Neural progenitor cell (in vitro differentiated cells): ENCODE measurements around the gene LRRC75B. TPM values are rescaled to one million over a fixed set of nuclear protein-coding genes. Genes with fewer than 3 reads are reported as not detected.

Experiments used
- DNase-seq: peaks from one replicate; pipeline ENCODE4 v3.0.0-alpha.2; 2016; ENCODE audit warnings: low spot score
- H2AFZ ChIP-seq: fragments of 200-600 bp; sonication (generic); replicated peaks from 2 replicates; pipeline ENCODE4 v1.6.1; 2016; ENCODE audit warnings: antibody characterized with exemption
- H3F3A ChIP-seq: fragments of 200-600 bp; sonication (generic); 2 replicates; pipeline ENCODE4 v1.6.1; 2016; ENCODE audit warnings: antibody characterized with exemption, low read depth
- H3K27ac ChIP-seq: fragments of 200-600 bp; sonication (generic); 2 replicates; pipeline ENCODE4 v1.5.1; 2016; ENCODE audit warnings: mild to moderate bottlenecking
- H3K27me3 ChIP-seq: fragments of 200-600 bp; sonication (generic); 2 replicates; pipeline ENCODE4 v1.6.1; 2016; ENCODE audit warnings: mild to moderate bottlenecking, moderate library complexity
- H3K36me3 ChIP-seq: fragments of 200-600 bp; sonication (generic); 2 replicates; pipeline ENCODE4 v1.5.1; 2016
- H3K4me1 ChIP-seq: fragments of 200-600 bp; sonication (generic); 2 replicates; pipeline ENCODE4 v1.6.1; 2016; ENCODE audit warnings: mixed run types
- H3K4me2 ChIP-seq: fragments of 200-600 bp; sonication (generic); 2 replicates; pipeline ENCODE4 v1.6.1; 2016
- H3K4me3 ChIP-seq: fragments of 200-600 bp; sonication (generic); 2 replicates; pipeline ENCODE4 v1.5.1; 2016
- H3K79me2 ChIP-seq: fragments of 200-600 bp; sonication (generic); 2 replicates; pipeline ENCODE4 v1.6.1; 2016; ENCODE audit warnings: low read depth
- H3K9ac ChIP-seq: fragments of 200-600 bp; sonication (generic); 2 replicates; pipeline ENCODE4 v1.6.1; 2016
- H3K9me3 ChIP-seq: fragments of 200-600 bp; sonication (generic); 2 replicates; pipeline ENCODE4 v1.5.1; 2016; ENCODE audit warnings: low read depth
- H4K20me1 ChIP-seq: fragments of 200-600 bp; sonication (generic); 2 replicates; pipeline ENCODE4 v1.6.1; 2016; ENCODE audit warnings: low read depth
- H3K27ac Mint-ChIP-seq: 3 replicates; pipeline ENCODE4 v1.8.0; 2021; ENCODE audit warnings: mixed read lengths
- H3K27me3 Mint-ChIP-seq: 2 replicates; pipeline ENCODE4 v1.8.0; 2022; ENCODE audit warnings: low read depth, mild to moderate bottlenecking, inconsistent platforms, moderate library complexity, mixed read lengths; ENCODE audit not compliant: insufficient read depth
- H3K36me3 Mint-ChIP-seq: 3 replicates; pipeline ENCODE4 v1.8.0; 2021; ENCODE audit warnings: mixed read lengths
- H3K4me1 Mint-ChIP-seq: 3 replicates; pipeline ENCODE4 v1.8.0; 2021; ENCODE audit warnings: mixed read lengths
- H3K4me3 Mint-ChIP-seq: 3 replicates; pipeline ENCODE4 v1.8.0; 2021; ENCODE audit warnings: mild to moderate bottlenecking, moderate library complexity, mixed read lengths
- H3K9me3 Mint-ChIP-seq: 3 replicates; pipeline ENCODE4 v1.8.0; 2020; ENCODE audit warnings: mixed read lengths
- EZH2 ChIP-seq: fragments of 200-600 bp; sonication (generic); IDR thresholded peaks from 2 replicates; pipeline ENCODE4 v1.6.1; 2017; ENCODE audit warnings: antibody characterized with exemption, mild to moderate bottlenecking, moderate library complexity
- EZH2phosphoT487 ChIP-seq: fragments of 200-600 bp; sonication (generic); IDR thresholded peaks from 2 replicates; pipeline ENCODE4 v1.6.1; 2017; ENCODE audit warnings: antibody characterized with exemption
- total RNA-seq: library from RNA; depleted of rRNA; stranded (reverse); fragments of >200 nt; gene quantifications from 2 replicates; pipeline ENCODE4 v1.2.3, GENCODE V29; 2015; ENCODE audit warnings: low replicate concordance
- TF ChIP-seq, protein P1 (sequence below): fragments of 200-600 bp; sonication (generic); IDR thresholded peaks from 2 replicates; pipeline ENCODE4 v1.5.1; 2017; ENCODE audit warnings: antibody characterized with exemption, mild to moderate bottlenecking

The LRRC75B gene
- total RNA-seq, 1 donor from 2014 or later: 8.2 TPM

DNA sequence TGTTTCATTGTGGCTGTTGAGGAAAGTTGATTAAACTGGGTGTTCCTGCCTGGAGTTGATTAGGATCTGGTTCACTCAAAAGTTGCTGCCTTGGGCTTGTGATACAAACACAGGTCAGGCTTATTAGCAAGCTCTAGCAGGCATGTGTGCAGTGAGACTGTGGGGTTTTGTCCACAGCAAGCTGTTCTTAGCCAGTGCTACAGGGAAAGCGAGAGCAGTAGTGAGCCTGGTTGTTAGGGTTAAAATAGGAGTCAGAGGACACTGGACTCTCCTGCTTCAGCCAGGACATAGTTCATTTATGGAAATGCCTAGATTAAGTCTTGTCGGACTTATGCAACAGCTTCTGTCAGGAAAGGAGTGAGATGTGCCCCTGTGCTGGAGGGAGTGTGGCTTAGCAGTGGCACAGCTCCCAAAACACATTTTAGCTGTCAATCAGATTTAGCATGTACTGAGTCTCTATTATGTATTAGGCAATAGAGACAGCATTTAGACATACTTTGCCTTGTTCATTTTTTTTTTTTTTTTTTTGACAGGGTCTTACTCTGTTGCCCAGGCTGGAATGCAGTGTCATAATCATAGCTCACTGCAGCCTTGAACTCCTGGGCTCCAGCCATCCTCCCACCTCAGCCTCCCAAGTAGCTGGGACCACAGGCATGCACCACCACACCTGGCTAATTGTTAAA is 28.4 kb downstream of the LRRC75B start:
- no peaks in the 10 kb centered on the region for H3K27me3 Mint-ChIP-seq
- H3K36me3 Mint-ChIP-seq: peaks cover 14% of the 10 kb centered on the region
- Histone ChIP-seq H3K27ac (no peak overlapping the region), H3K9ac (no peak overlapping the region), H3K79me2 (peaks cover 89% of the 10 kb centered on the region), H3K4me2 (no peak overlapping the region), H3K4me1 (no peaks in the 10 kb centered on the region), H4K20me1 (peaks cover 71% of the 10 kb centered on the region), H3F3A (no peaks in the 10 kb centered on the region), H3K36me3 (no peaks in the 10 kb centered on the region), H2AFZ (no peak overlapping the region), H3K4me3 (no peak overlapping the region), H3K9me3 (no peaks in the 10 kb centered on the region), H3K27me3 (no peaks in the 10 kb centered on the region)
- H3K9me3 Mint-ChIP-seq: no peaks in the 10 kb centered on the region
- H3K27ac Mint-ChIP-seq: no peak overlapping the region
- no peak for DNase-seq
- no peak for TF ChIP-seq EZH2phosphoT487
- no peak for TF ChIP-seq EZH2
- TF ChIP-seq, protein P1, sequence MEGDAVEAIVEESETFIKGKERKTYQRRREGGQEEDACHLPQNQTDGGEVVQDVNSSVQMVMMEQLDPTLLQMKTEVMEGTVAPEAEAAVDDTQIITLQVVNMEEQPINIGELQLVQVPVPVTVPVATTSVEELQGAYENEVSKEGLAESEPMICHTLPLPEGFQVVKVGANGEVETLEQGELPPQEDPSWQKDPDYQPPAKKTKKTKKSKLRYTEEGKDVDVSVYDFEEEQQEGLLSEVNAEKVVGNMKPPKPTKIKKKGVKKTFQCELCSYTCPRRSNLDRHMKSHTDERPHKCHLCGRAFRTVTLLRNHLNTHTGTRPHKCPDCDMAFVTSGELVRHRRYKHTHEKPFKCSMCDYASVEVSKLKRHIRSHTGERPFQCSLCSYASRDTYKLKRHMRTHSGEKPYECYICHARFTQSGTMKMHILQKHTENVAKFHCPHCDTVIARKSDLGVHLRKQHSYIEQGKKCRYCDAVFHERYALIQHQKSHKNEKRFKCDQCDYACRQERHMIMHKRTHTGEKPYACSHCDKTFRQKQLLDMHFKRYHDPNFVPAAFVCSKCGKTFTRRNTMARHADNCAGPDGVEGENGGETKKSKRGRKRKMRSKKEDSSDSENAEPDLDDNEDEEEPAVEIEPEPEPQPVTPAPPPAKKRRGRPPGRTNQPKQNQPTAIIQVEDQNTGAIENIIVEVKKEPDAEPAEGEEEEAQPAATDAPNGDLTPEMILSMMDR: no peak
- no peak overlapping the region for H3K4me3 Mint-ChIP-seq
- no peaks in the 10 kb centered on the region for H3K4me1 Mint-ChIP-seq

GRCh38 chr22:24563246-24563645 is 29.6 kb downstream of the LRRC75B start:
- no peaks in the 10 kb centered on the region for H3K27me3 Mint-ChIP-seq
- H3K9me3 Mint-ChIP-seq: no peaks in the 10 kb centered on the region
- Histone ChIP-seq H3K27me3 (no peaks in the 10 kb centered on the region), H3K4me3 (no peak overlapping the region), H3K79me2 (peaks cover 96% of the 10 kb centered on the region), H3K4me1 (no peaks in the 10 kb centered on the region), H3K27ac (no peak overlapping the region), H3K36me3 (no peaks in the 10 kb centered on the region), H3K4me2 (no peak overlapping the region), H3F3A (peaks cover 8% of the 10 kb centered on the region), H2AFZ (no peak overlapping the region), H3K9me3 (no peaks in the 10 kb centered on the region), H4K20me1 (peaks cover 83% of the 10 kb centered on the region), H3K9ac (no peak overlapping the region)
- peaks cover 12% of the 10 kb centered on the region for H3K36me3 Mint-ChIP-seq
- no peak overlapping the region for H3K4me3 Mint-ChIP-seq
- no peak for DNase-seq
- TF ChIP-seq EZH2phosphoT487 (no peak), EZH2 (no peak)
- TF ChIP-seq, protein P1: no peak
- no peaks in the 10 kb centered on the region for H3K4me1 Mint-ChIP-seq
- H3K27ac Mint-ChIP-seq: no peak overlapping the region

DNA sequence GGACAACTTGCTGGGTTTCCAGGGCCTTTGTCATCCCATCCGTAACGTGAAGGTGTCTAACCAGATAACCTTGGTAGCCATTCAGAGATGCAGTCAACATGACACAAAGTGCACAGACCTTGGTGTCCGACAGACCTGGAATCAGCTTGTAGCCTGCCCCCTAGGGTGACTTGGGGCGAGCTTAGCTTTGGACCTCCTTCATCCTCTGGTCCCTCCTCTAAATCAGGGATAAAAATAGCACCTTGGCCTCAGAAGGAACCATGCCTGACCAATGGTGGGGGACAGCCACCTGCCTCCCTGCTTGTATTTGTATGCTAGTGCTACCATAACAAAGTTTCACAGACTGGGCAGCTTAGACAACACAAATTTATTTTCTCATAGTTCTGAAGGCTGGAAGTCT is 33.4 kb downstream of the LRRC75B start:
- Histone ChIP-seq H3K27me3 (no peaks in the 10 kb centered on the region), H3K79me2 (peaks cover 92% of the 10 kb centered on the region), H3K9me3 (no peaks in the 10 kb centered on the region), H3K27ac (no peak overlapping the region), H2AFZ (no peak overlapping the region), H3F3A (peaks cover 10% of the 10 kb centered on the region), H4K20me1 (peaks cover 72% of the 10 kb centered on the region), H3K36me3 (peaks cover 4% of the 10 kb centered on the region), H3K4me3 (no peak overlapping the region), H3K4me2 (no peak overlapping the region), H3K4me1 (peaks cover 9% of the 10 kb centered on the region), H3K9ac (no peak overlapping the region)
- Mint-ChIP-seq H3K36me3 (peaks cover 14% of the 10 kb centered on the region), H3K9me3 (peaks cover 2% of the 10 kb centered on the region), H3K4me1 (peaks cover 17% of the 10 kb centered on the region), H3K27ac (no peak overlapping the region), H3K27me3 (no peaks in the 10 kb centered on the region), H3K4me3 (no peak overlapping the region)
- DNase-seq: no peak
- no peak for TF ChIP-seq EZH2
- TF ChIP-seq EZH2phosphoT487: no peak
- TF ChIP-seq, protein P1: no peak
